HG02623 (cell line): ENCODE data around the gene FSTL1.
"Not testable (repeated sequence)": the region's sequence is repeated elsewhere in the genome, so short reads cannot be mapped to it uniquely, and the experiment has no call there.

Experiments
- ATAC-seq: cut with Tn5 transposase; IDR thresholded peaks from one replicate; pipeline ENCODE4 v1.9.1; 2021; ENCODE audit warnings: moderate library complexity; ENCODE audit not compliant: unreplicated experiment

Gene FSTL1

DNA sequence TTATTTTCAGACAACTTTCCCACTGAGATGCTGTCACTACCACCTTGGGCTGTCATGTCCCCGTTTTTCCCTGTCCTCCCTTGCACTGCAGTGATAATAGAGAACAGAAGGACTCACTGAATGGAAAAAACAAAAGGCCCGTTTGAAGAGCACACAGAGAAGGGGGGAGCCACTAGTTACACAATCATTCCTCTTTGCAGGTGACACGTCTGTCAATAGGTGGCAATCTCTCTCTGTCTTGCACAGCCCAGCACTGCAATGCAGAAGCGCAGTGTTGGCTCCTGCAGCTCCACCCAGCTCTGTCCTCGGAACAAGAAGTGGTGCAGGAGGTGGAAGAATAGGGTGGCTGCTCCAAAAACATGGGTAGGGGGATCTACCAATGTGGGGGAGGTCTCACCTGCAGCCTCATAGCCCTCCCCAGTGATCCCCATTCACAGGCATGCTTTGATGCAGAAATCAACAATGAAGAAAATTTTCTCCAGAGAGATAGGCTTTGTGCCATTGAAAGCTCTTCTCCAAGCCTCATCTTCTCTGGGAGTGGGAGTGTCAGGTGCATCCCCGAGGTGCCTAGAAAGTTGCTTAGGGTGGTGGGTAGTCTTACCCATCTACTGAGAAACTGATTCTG lies 31.8 kb downstream of the FSTL1 start:
- ATAC-seq = peak; percentile 47

DNA sequence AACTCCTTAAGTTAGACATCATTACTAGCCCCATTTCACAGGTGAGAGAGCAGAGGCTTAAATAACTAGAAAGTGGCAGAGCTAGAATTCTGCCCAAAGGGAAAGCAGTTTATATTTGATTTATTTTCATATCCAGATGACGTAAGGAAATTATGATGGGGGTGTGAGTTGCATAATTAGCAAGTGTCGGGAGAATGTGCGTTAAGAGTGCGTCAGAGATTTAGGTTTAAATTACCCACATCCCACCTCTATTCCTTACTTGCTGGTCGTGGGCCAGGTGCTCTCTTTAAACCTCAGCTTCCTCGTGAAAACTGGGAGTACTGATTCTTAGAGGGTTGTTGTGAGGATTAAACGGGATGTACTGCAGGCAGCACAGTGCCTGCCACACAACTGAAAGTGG lies 32.3 kb downstream of the FSTL1 start:
- no peak for ATAC-seq

DNA sequence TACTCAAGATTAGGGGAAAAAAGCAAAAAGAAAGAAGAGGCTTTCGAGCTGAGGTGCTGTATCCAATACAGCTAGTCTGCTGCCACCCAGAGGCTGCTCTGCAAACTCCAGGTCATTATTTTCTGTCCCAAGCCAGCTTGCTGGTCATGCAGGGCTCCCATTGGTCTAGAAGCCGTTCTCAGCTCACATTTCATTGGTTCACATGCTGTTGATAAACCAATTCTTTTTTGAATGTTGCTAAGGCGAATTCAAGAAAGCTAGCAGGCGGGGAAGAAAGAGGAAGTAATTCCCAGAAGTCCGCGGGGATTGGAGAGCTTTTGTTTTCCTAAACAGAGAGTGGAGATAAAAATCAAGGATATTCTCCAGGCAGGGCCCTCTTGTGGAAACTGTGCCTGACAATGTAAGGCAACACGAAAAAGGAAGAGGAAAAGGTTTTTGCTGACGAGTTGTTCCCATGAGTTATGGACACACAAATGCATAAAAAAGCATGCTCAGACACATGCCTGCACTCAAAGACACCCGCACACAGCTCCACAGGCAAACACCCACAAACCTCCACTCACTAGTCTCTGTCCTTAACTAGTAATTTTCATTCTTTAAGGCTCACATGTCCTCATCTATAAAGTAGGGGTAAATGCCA lies 33.4 kb downstream of the FSTL1 start:
- ATAC-seq = peak; percentile 99

GRCh38 chr3:120416868-120417267 lies 33.9 kb downstream of the FSTL1 start:
- peak; percentile 13 for ATAC-seq

DNA sequence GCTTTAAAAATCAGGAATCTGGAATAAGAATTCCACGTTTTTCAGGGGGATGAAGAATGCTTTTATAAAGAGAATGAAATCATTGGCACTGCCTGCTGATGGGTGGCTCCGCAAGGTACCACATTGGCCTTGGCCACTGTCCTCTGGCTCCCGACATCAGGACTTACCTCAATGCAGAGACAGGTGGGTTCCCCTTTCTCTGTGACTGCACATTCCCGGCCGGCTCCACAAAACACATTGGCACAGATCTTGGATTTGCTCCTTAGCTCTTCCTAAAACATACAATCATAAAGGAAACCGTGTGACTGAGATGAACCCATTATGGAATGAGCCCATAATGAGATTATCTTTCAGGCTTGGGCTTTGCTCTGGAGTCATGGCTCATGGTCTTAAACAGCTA lies 35.0 kb downstream of the FSTL1 start:
- ATAC-seq = no peak

DNA sequence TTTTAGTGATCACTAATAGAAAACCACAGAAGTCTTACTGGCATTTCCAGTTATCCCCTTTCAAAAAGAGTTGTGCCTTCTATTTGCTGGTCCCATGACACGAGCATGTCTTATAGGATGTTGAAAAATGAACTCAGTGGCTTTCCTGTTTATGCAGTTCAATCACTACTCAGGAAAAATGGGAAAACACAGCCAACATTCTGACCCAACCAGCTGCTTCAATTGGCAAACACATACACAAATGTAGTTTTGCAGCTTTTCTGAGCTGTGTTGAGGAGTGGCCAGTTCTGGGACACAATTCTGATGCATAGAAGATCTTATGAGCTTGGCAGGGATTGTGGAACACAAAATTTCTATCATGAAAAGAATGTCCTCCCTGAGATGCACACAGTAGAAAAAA lies 40.3 kb downstream of the FSTL1 start:
- ATAC-seq = no peak

GRCh38 chr3:120410116-120410515 lies 40.7 kb downstream of the FSTL1 start:
- ATAC-seq = no peak

GRCh38 chr3:120407508-120408287 lies 43.1 kb downstream of the FSTL1 start:
- no peak for ATAC-seq

- no peak for ATAC-seq
Observed at GRCh38 chr3:120404876-120405275, 45.9 kb downstream of the FSTL1 start.

- ATAC-seq = no peak
Observed at GRCh38 chr3:120402257-120402656, 48.5 kb downstream of the FSTL1 start.

- ATAC-seq = peak; percentile 88
Observed at GRCh38 chr3:120399372-120399771, 51.4 kb downstream of the FSTL1 start.

GRCh38 chr3:120396469-120396868 lies 54.3 kb downstream of the FSTL1 start:
- ATAC-seq = no peak

DNA sequence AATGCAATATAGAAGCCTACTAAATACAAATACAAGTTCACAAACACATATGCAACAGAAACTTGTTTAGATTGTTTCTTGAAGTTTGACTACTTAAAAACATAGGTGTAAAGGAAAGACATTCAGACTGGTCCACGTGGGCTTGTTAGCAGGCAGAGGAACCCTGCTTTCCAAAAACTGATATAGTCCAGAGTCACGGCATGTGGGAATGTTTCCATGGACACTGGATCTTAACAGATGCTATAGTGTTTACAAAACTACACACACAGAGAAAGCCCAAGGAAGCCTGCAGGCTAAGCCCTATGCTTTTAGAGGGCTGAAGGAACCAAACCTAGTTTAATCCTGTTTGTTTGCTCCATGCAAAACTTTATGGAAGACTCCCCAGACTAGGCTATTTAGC lies 56.4 kb downstream of the FSTL1 start:
- no peak for ATAC-seq

GRCh38 chr3:120393761-120394160 lies 57.0 kb downstream of the FSTL1 start:
- no peak for ATAC-seq

- ATAC-seq = no peak
Observed at GRCh38 chr3:120393243-120393642, 57.5 kb downstream of the FSTL1 start.

DNA sequence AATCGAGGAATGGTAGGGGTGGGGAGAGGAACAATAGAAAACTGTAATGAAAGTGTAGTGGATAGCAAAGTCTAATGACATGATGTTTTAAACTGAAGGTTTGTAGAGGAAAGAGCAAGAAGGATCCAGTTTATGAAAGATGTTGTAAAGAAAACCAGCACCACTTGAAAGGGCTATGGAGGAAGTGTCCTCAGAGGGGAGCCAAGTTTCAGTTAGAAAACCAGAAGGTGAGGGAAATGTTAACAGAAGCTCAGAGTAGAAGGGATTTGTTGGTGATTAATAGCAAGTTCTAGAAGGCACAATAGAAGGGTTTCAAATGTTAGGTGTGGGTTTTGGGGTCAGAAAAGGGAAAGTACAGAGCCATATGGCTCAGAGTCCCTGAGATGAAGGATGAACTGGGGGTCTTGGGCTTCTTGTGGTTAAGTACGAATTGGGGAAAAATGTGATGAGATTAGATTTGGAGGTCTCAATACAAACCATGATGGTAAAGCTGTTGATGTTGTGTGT lies 67.8 kb downstream of the FSTL1 start:
- ATAC-seq = no peak

DNA sequence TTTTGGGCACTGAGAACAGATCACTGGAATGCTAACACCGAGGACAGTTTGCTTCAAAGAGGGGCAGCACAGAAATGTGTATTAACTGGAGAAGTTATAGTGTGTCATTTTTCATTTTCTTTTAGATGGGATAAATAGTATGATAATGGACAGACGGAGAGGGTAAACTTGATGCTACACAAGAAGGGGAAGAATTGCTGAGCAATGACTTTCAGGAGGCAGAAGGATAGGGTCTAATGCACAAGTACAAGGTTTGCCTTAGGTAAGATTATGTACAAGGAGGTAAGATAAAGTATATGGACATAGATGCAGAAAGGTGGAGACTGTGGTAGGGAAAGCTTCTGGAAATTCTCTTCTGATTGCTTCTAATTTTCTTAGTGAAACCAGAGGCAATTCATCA lies 69.3 kb downstream of the FSTL1 start:
- ATAC-seq = no peak

GRCh38 chr3:120377948-120378347 lies 72.8 kb downstream of the FSTL1 start:
- not testable (repeated sequence) for ATAC-seq

DNA sequence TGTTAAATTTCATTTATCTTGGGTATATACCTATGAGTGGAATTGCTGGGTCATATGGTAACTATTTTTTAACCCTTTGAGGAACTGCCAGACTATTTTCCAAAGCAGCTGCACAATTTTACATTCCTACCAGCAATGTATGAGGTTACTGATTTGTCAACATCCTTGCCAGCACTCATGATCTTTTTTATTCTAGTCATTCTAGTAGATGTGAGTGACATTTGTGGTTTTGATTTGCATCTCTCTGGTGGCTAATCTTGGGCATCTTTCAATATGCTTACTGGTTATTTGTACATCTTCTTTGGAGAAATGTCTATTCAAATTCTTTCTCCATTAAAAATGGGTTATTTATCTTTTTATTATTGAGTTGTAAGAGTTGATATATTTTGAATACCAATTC lies 80.3 kb downstream of the FSTL1 start:
- no peak for ATAC-seq

DNA sequence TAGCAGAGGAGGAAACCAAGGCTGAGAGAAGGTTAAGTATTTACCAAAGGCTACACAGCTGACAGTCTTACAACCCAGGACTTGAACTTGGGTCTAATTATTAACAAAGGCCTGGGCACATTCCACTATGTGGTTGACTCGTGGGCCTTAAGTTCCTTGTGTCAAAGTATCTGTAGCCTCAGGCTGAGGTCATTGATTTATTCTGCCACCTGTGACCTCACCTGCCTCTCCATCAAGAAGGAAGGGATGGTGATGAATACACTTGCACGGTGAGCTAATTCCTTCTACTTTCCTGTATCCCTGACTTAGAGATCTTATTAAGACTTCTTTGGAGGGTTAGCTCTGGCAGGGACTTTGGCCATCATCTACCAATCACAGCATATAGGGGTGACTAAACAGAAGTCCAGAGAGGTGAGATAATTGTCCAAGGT lies 81.7 kb downstream of the FSTL1 start:
- ATAC-seq = peak; percentile 87

- no peak for ATAC-seq
Observed at GRCh38 chr3:120368172-120368571, 82.6 kb downstream of the FSTL1 start.

GRCh38 chr3:120364821-120365220 lies 86.0 kb downstream of the FSTL1 start:
- ATAC-seq = no peak
